ENCODE measurements around the gene FGF1.

GRCh38 chr5:142544946-142545649 is 140.8 kb downstream of the FGF1 start:
- TF ChIP-seq EZH2 (IDR thresholded peaks at IDR 0.05; ENCODE audit: borderline replicate concordance, insufficient read depth, low read depth, low read length, poor library complexity, severe bottlenecking), result no peak
- no peak for TF ChIP-seq CTCF (IDR thresholded peaks at IDR 0.05)
